Mesendoderm (in vitro differentiated cells): ENCODE data around the gene ASIC2.

Experiments used
- DNase-seq: peaks from one replicate; pipeline ENCODE4 v3.0.0; 2013
- H2AK5ac ChIP-seq: 2 replicates; pipeline ENCODE4 v1.6.1; 2013; ENCODE audit warnings: low read length, inconsistent platforms
- H2BK120ac ChIP-seq: 2 replicates; pipeline ENCODE4 v1.6.1; 2013; ENCODE audit warnings: low read depth, mild to moderate bottlenecking, low read length, moderate library complexity, mixed read lengths
- H2BK15ac ChIP-seq: replicated peaks from 2 replicates; pipeline ENCODE4 v1.6.1; 2013; ENCODE audit warnings: low read depth, mild to moderate bottlenecking, moderate library complexity
- H2BK5ac ChIP-seq: 2 replicates; pipeline ENCODE4 v1.6.1; 2013; ENCODE audit warnings: low read length, inconsistent platforms
- H3K18ac ChIP-seq: 2 replicates; pipeline ENCODE4 v1.6.1; 2013; ENCODE audit warnings: mild to moderate bottlenecking, low read length, mixed read lengths
- H3K23ac ChIP-seq: one replicate; pipeline ENCODE4 v1.6.1; 2013; ENCODE audit warnings: low read length
- H3K27ac ChIP-seq: 2 replicates; pipeline ENCODE4 v1.5.1; 2013; ENCODE audit warnings: low read depth, mild to moderate bottlenecking, inconsistent platforms, low read length, moderate library complexity
- H3K27me3 ChIP-seq: 2 replicates; pipeline ENCODE4 v1.6.1; 2013; ENCODE audit warnings: low read length, control low read depth, mild to moderate bottlenecking, inconsistent platforms; ENCODE audit not compliant: insufficient read depth, poor library complexity
- H3K36me3 ChIP-seq: 2 replicates; pipeline ENCODE4 v1.6.1; 2013; ENCODE audit warnings: low read length, inconsistent platforms; ENCODE audit not compliant: control insufficient read depth, insufficient read depth
- H3K4ac ChIP-seq: one replicate; pipeline ENCODE4 v1.6.1; 2013; ENCODE audit warnings: low read depth, mild to moderate bottlenecking, low read length, moderate library complexity
- H3K4me1 ChIP-seq: 2 replicates; pipeline ENCODE4 v1.6.1; 2013; ENCODE audit warnings: low read depth, low read length, inconsistent platforms; ENCODE audit not compliant: control insufficient read depth
- H3K4me2 ChIP-seq: 2 replicates; pipeline ENCODE4 v1.6.1; 2013; ENCODE audit warnings: low read length
- H3K4me3 ChIP-seq: 2 replicates; pipeline ENCODE4 v1.5.1; 2013; ENCODE audit warnings: mild to moderate bottlenecking, low read length
- H3K56ac ChIP-seq: one replicate; pipeline ENCODE4 v1.6.1; 2013; ENCODE audit warnings: low read length
- H3K79me1 ChIP-seq: 2 replicates; pipeline ENCODE4 v1.6.1; 2013; ENCODE audit warnings: low read length, inconsistent platforms
- H3K79me2 ChIP-seq: 2 replicates; pipeline ENCODE4 v1.6.1; 2013; ENCODE audit warnings: mild to moderate bottlenecking, low read length; ENCODE audit not compliant: control insufficient read depth, insufficient read depth
- H3K9ac ChIP-seq: 2 replicates; pipeline ENCODE4 v1.6.1; 2013; ENCODE audit warnings: low read length, inconsistent platforms
- H4K5ac ChIP-seq: one replicate; pipeline ENCODE4 v1.6.1; 2013; ENCODE audit warnings: low read length
- H4K8ac ChIP-seq: one replicate; pipeline ENCODE4 v1.6.1; 2013; ENCODE audit warnings: low read depth, mild to moderate bottlenecking, control low read depth, low read length, moderate library complexity
- WGBS: extraction: QIAGEN DNeasy Blood & Tissue Kit; methylation state at CpG from one replicate; pipeline ENCODE4 v1.1.7; 2013; ENCODE audit warnings: low lambda C conversion rate, missing lambda C conversion rate; ENCODE audit not compliant: insufficient coverage; ENCODE audit errors: extremely low coverage; 5-methylcytosine and 5-hydroxymethylcytosine counted together

Gene ASIC2

DNA sequence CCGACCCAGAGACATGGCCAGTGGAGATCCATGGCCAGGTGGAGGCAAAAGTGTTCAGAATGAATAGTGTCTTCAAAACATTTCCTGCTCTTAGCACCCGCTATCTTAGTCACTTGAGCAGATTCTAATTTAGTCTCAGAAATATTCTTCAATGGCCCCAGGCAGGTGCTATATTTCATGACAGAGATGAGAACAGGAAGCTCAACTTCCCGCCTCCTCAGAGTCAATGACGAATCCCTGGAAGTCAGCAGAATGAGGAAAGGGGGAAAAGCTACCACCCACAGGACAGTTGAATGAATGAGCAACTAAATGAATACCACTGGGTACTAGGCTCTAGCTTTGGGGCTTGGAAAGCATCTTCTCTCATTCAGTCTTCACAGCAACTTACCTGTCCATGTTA, 147.2 kb downstream of the ASIC2 start:
- Histone ChIP-seq H3K4me1 (no peaks in the 10 kb centered on the region), H3K23ac (no peak overlapping the region), H4K5ac (no peak overlapping the region), H2BK120ac (no peak overlapping the region), H3K4ac (no peak overlapping the region), H3K79me1 (no peaks in the 10 kb centered on the region), H2AK5ac (no peak overlapping the region), H3K27ac (no peak overlapping the region), H3K79me2 (no peaks in the 10 kb centered on the region), H2BK15ac (no peak overlapping the region), H3K36me3 (no peaks in the 10 kb centered on the region), H4K8ac (no peak overlapping the region), H3K56ac (no peak overlapping the region), H3K18ac (no peak overlapping the region), H3K27me3 (no peaks in the 10 kb centered on the region), H2BK5ac (no peak overlapping the region), H3K9ac (no peak overlapping the region), H3K4me2 (no peak overlapping the region), H3K4me3 (no peak overlapping the region)
- no CpG with 5 or more reads among the region's 4 CpGs for WGBS
- no peak for DNase-seq

GRCh38 chr17:33144837-33145236, 148.3 kb downstream of the ASIC2 start:
- H3K4me1 ChIP-seq: no peaks in the 10 kb centered on the region
- no peak overlapping the region for H3K56ac ChIP-seq
- H4K8ac ChIP-seq: no peak overlapping the region
- no peak overlapping the region for H2BK5ac ChIP-seq
- H2AK5ac ChIP-seq: no peak overlapping the region
- no peak overlapping the region for H3K23ac ChIP-seq
- no peaks in the 10 kb centered on the region for H3K36me3 ChIP-seq
- H3K9ac ChIP-seq: no peak overlapping the region
- no peak overlapping the region for H2BK120ac ChIP-seq
- no peak for DNase-seq
- H3K79me2 ChIP-seq: no peaks in the 10 kb centered on the region
- no peak overlapping the region for H3K27ac ChIP-seq
- no peak overlapping the region for H3K4me3 ChIP-seq
- no peak overlapping the region for H2BK15ac ChIP-seq
- no peak overlapping the region for H3K4ac ChIP-seq
- no CpG with 5 or more reads among the region's 2 CpGs for WGBS
- H3K27me3 ChIP-seq: no peaks in the 10 kb centered on the region
- no peak overlapping the region for H3K18ac ChIP-seq
- no peak overlapping the region for H3K4me2 ChIP-seq
- H4K5ac ChIP-seq: no peak overlapping the region
- H3K79me1 ChIP-seq: no peaks in the 10 kb centered on the region

GRCh38 chr17:33142705-33143299, 150.3 kb downstream of the ASIC2 start:
- H2BK5ac ChIP-seq: no peak overlapping the region
- no CpG with 5 or more reads among the region's 3 CpGs for WGBS
- H3K27ac ChIP-seq: no peak overlapping the region
- no peak overlapping the region for H4K8ac ChIP-seq
- no peak overlapping the region for H2BK15ac ChIP-seq
- H3K23ac ChIP-seq: no peak overlapping the region
- no peak overlapping the region for H3K4ac ChIP-seq
- H4K5ac ChIP-seq: no peak overlapping the region
- H3K4me2 ChIP-seq: no peak overlapping the region
- no peaks in the 10 kb centered on the region for H3K4me1 ChIP-seq
- no peak overlapping the region for H3K56ac ChIP-seq
- H3K79me1 ChIP-seq: no peaks in the 10 kb centered on the region
- H2AK5ac ChIP-seq: no peak overlapping the region
- H3K79me2 ChIP-seq: no peaks in the 10 kb centered on the region
- no peak overlapping the region for H3K18ac ChIP-seq
- H3K36me3 ChIP-seq: no peaks in the 10 kb centered on the region
- no peaks in the 10 kb centered on the region for H3K27me3 ChIP-seq
- no peak overlapping the region for H3K4me3 ChIP-seq
- peak; percentile 58 for DNase-seq
- H3K9ac ChIP-seq: no peak overlapping the region
- H2BK120ac ChIP-seq: no peak overlapping the region

- Histone ChIP-seq H3K4me1 (no peaks in the 10 kb centered on the region), H2BK5ac (no peak overlapping the region), H3K23ac (no peak overlapping the region), H3K79me2 (no peaks in the 10 kb centered on the region), H3K4ac (no peak overlapping the region), H3K9ac (no peak overlapping the region), H3K36me3 (no peaks in the 10 kb centered on the region), H4K5ac (no peak overlapping the region), H2BK120ac (no peak overlapping the region), H3K56ac (no peak overlapping the region), H3K27ac (no peak overlapping the region), H2BK15ac (no peak overlapping the region), H3K79me1 (no peaks in the 10 kb centered on the region), H3K4me2 (no peak overlapping the region), H3K18ac (no peak overlapping the region), H3K27me3 (no peaks in the 10 kb centered on the region), H2AK5ac (no peak overlapping the region), H3K4me3 (no peak overlapping the region), H4K8ac (no peak overlapping the region)
- no CpG with 5 or more reads among the region's 4 CpGs for WGBS
- DNase-seq: no peak
Measured at GRCh38 chr17:33140413-33141099, 152.5 kb downstream of the ASIC2 start.

- DNase-seq: no peak
- Histone ChIP-seq H3K23ac (no peak overlapping the region), H2BK120ac (no peak overlapping the region), H3K4me2 (no peak overlapping the region), H3K79me1 (no peaks in the 10 kb centered on the region), H3K56ac (no peak overlapping the region), H3K27ac (no peak overlapping the region), H3K4me3 (no peak overlapping the region), H3K27me3 (no peaks in the 10 kb centered on the region), H3K18ac (no peak overlapping the region), H2BK15ac (no peak overlapping the region), H2BK5ac (no peak overlapping the region), H3K4me1 (no peaks in the 10 kb centered on the region), H3K36me3 (no peaks in the 10 kb centered on the region), H3K9ac (no peak overlapping the region), H4K8ac (no peak overlapping the region), H4K5ac (no peak overlapping the region), H2AK5ac (no peak overlapping the region), H3K79me2 (no peaks in the 10 kb centered on the region), H3K4ac (no peak overlapping the region)
- no CpG with 5 or more reads among the region's 3 CpGs for WGBS
Measured at GRCh38 chr17:33138627-33139026, 154.5 kb downstream of the ASIC2 start.

DNA sequence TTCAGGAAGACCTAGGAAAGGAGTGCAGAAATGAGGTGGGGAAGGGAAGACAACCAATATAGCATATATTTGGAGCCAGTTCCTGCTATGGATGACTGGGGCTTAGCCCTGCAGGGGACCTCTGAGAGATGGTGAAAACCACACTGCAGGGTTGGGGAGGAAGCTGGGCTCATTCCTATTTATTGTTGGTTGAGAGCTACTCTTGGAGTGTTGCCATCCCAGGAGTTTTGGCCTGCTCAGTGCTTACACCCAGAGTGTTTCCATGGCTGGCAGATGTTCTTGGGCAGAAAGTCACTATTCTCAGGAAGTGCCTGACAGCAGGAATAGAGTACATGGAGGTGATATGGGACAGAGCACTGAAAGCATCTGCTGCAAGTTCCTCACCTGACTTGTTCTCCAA, 155.7 kb downstream of the ASIC2 start:
- H3K4me3 ChIP-seq: no peak overlapping the region
- H2BK15ac ChIP-seq: no peak overlapping the region
- no peak for DNase-seq
- no peak overlapping the region for H3K23ac ChIP-seq
- no peak overlapping the region for H2BK5ac ChIP-seq
- no peaks in the 10 kb centered on the region for H3K79me1 ChIP-seq
- no peak overlapping the region for H4K5ac ChIP-seq
- no peak overlapping the region for H2AK5ac ChIP-seq
- no peak overlapping the region for H3K27ac ChIP-seq
- no peak overlapping the region for H4K8ac ChIP-seq
- H3K4me2 ChIP-seq: no peak overlapping the region
- no peak overlapping the region for H3K18ac ChIP-seq
- H3K4me1 ChIP-seq: no peaks in the 10 kb centered on the region
- H3K79me2 ChIP-seq: no peaks in the 10 kb centered on the region
- H3K27me3 ChIP-seq: no peaks in the 10 kb centered on the region
- no peak overlapping the region for H2BK120ac ChIP-seq
- no peak overlapping the region for H3K4ac ChIP-seq
- no peaks in the 10 kb centered on the region for H3K36me3 ChIP-seq
- no peak overlapping the region for H3K56ac ChIP-seq
- no peak overlapping the region for H3K9ac ChIP-seq
